GM12878 (cell line): ENCODE data around the gene AP3D1. TPM values are rescaled to one million over a fixed set of nuclear protein-coding genes. Genes with fewer than 3 reads are reported as not detected.

Experiments used
- ATAC-seq: fragments of 200-7000 bp; cut with Tn5 transposase; 3 replicates; pipeline ENCODE4 v1.9.1; 2020; ENCODE audit warnings: mild to moderate bottlenecking, moderate library complexity
- BruUV-seq: library from RNA; stranded (reverse); fragments of 400-500 nt; replicated peaks from 2 replicates; lab custom pipeline; 2021; lab: Mats Ljungman, UMichigan
- CTCF ChIA-PET: fragments of 300-600 bp; sonication (Branson Sonifier 250); formaldehyde crosslinking; extraction: SDS; loops from one replicate; lab custom pipeline; 2021; ENCODE audit warnings: inconsistent platforms; lab: Yijun Ruan, JAX
- POLR2A ChIA-PET: fragments of 350-600 bp; formaldehyde crosslinking; extraction: SDS; loops from one replicate; lab custom pipeline; 2021; ENCODE audit warnings: inconsistent platforms; lab: Charles Lee
- RAD21 ChIA-PET: fragments of 300-600 bp; sonication (Branson Sonifier 250); formaldehyde crosslinking; loops from one replicate; lab custom pipeline; 2023; ENCODE audit warnings: antibody characterized with exemption; ENCODE audit not compliant: unreplicated experiment; lab: Charles Lee
- SMC1A ChIA-PET: fragments of 300-600 bp; sonication (Branson Sonifier 250); formaldehyde crosslinking; loops from one replicate; lab custom pipeline; 2023; ENCODE audit not compliant: unreplicated experiment, uncharacterized antibody; lab: Charles Lee
- DNase-seq: peaks from one replicate; pipeline ENCODE4 v3.0.0-alpha.2; 2011; ENCODE audit warnings: low read depth, low spot score
- FAIRE-seq: peaks from 3 replicates; lab custom pipeline; 2011; peaks lifted over from hg19 to GRCh38; lab: Jason Lieb, UNC
- H2AFZ ChIP-seq: 2 replicates; pipeline ENCODE4 v1.6.0; 2011; ENCODE audit warnings: low read depth, low read length, control low read depth; ENCODE audit not compliant: control insufficient read depth
- H3K27ac ChIP-seq: 2 replicates; pipeline ENCODE4 v1.5.1; 2011; ENCODE audit warnings: control low read depth; ENCODE audit not compliant: control insufficient read depth, insufficient read depth
- H3K27me3 ChIP-seq, 2 experiments: replicated peaks in 1 of 2; 2 replicates each; pipeline versions ENCODE4 v1.6.0 to v1.6.1; 2011; ENCODE audit warnings: low read length in 1 of 2; ENCODE audit not compliant: control insufficient read depth in 2 of 2, insufficient read depth in 2 of 2
- H3K36me3 ChIP-seq, 2 experiments: 2 replicates each; pipeline ENCODE4 v1.5.1; 2011; ENCODE audit warnings: low read length in 1 of 2; ENCODE audit not compliant: control insufficient read depth in 2 of 2, insufficient read depth in 2 of 2
- H3K4me1 ChIP-seq: 2 replicates; pipeline ENCODE4 v1.6.1; 2011; ENCODE audit warnings: mild to moderate bottlenecking, low read length, moderate library complexity, mixed read lengths; ENCODE audit not compliant: control insufficient read depth, insufficient read depth
- H3K4me2 ChIP-seq: 2 replicates; pipeline ENCODE4 v1.6.0; 2011; ENCODE audit warnings: control low read depth; ENCODE audit not compliant: control insufficient read depth, insufficient read depth
- H3K4me3 ChIP-seq: fragments of 200-600 bp; sonication (generic); 2 replicates; pipeline ENCODE4 v1.5.1; 2016
- H3K79me2 ChIP-seq: 2 replicates; pipeline ENCODE4 v1.6.0; 2011; ENCODE audit warnings: low read length; ENCODE audit not compliant: control insufficient read depth, insufficient read depth
- H3K9ac ChIP-seq: 2 replicates; pipeline ENCODE4 v1.8.0; 2011; ENCODE audit warnings: low read length, control low read depth, mixed read lengths; ENCODE audit not compliant: control insufficient read depth, insufficient read depth
- H3K9me3 ChIP-seq: replicated peaks from 3 replicates; pipeline ENCODE4 v1.5.1; 2011; ENCODE audit warnings: mild to moderate bottlenecking, low read length; ENCODE audit not compliant: control insufficient read depth, insufficient read depth
- H4K20me1 ChIP-seq: 2 replicates; pipeline ENCODE4 v1.6.0; 2011; ENCODE audit not compliant: control insufficient read depth, insufficient read depth
- HDAC6 ChIP-seq: fragments of 200-600 bp; sonication (generic); IDR thresholded peaks from one replicate; pipeline ENCODE4 v1.8.0; 2017; ENCODE audit warnings: antibody characterized with exemption; ENCODE audit not compliant: unreplicated experiment
- MEF2A ChIP-seq: IDR thresholded peaks from 2 replicates; pipeline ENCODE4 v1.6.1; 2011; ENCODE audit warnings: low read depth, mild to moderate bottlenecking, low read length, moderate library complexity; ENCODE audit not compliant: insufficient read depth
- MYC ChIP-seq: IDR thresholded peaks from 2 replicates; pipeline ENCODE4 v1.6.1; 2011; ENCODE audit warnings: mild to moderate bottlenecking, low read length, moderate library complexity, inconsistent platforms; ENCODE audit not compliant: insufficient read depth, insufficient replicate concordance, insufficient read length, severe bottlenecking
- PAX8 ChIP-seq: fragments of 450-650 bp; IDR thresholded peaks from 2 replicates; pipeline ENCODE4 v1.6.1; 2017; ENCODE audit warnings: mild to moderate bottlenecking, moderate library complexity
- SIN3A ChIP-seq: IDR thresholded peaks from 2 replicates; pipeline ENCODE4 v1.6.1; 2012; ENCODE audit warnings: low read depth, low read length, improper control_type of control experiment
- SREBF1 ChIP-seq: IDR thresholded peaks from 2 replicates; pipeline ENCODE4 v1.6.1; 2012; ENCODE audit warnings: mild to moderate bottlenecking, low read length
- WRNIP1 ChIP-seq: IDR thresholded peaks from 2 replicates; pipeline ENCODE4 v1.6.1; 2011; ENCODE audit warnings: low read depth, low read length, improper control_type of control experiment, borderline replicate concordance
- ZBED1 ChIP-seq: IDR thresholded peaks from 2 replicates; pipeline ENCODE4 v1.6.1; 2016; ENCODE audit warnings: borderline replicate concordance
- ZNF207 ChIP-seq: fragments of 450-650 bp; IDR thresholded peaks from 2 replicates; pipeline ENCODE4 v1.6.1; 2014; ENCODE audit warnings: antibody characterized with exemption, mild to moderate bottlenecking, borderline replicate concordance
- ZNF24 ChIP-seq: fragments of 450-650 bp; IDR thresholded peaks from 2 replicates; pipeline ENCODE4 v1.6.1; 2017; ENCODE audit warnings: antibody characterized with exemption, mild to moderate bottlenecking
- ZNF687 ChIP-seq: fragments of 450-650 bp; IDR thresholded peaks from 2 replicates; pipeline ENCODE4 v1.6.1; 2017; ENCODE audit warnings: mild to moderate bottlenecking, moderate library complexity
- WGBS: methylation state at CpG from one replicate; pipeline ENCODE4 v1.1.6; 2016; ENCODE audit warnings: low lambda C conversion rate; ENCODE audit not compliant: insufficient replicate concordance, insufficient coverage; ENCODE audit errors: missing lambda C conversion rate; 5-methylcytosine and 5-hydroxymethylcytosine counted together
- in situ Hi-C: fragments of 300-500 bp; cut with MboI; formaldehyde crosslinking; loops from 9 replicates; pipeline ENCODE4 v1.14.3; 2018; ENCODE audit warnings: mixed read lengths
- intact Hi-C: fragments of 100-400 bp; cut with micrococcal nuclease; formaldehyde crosslinking; loops from one replicate; pipeline ENCODE4 v1.14.2; 2022; ENCODE audit not compliant: unreplicated experiment
- polyA plus RNA-seq, 11 experiments: library from polyadenylated mRNA; depleted of rRNA in 4 of 11; unstranded in 6 of 11; stranded (reverse) in 5 of 11; fragments of >200 nt; fragmentation: Nextera tagmentation in 4 of 11; fragmentation: Illumina TruSeq in 1 of 11; extraction: Ambion mirVana in 4 of 11; extraction: Trizol in 1 of 11; gene quantifications; 1 replicate in 1 of 11; 2 replicates in 10 of 11; pipeline versions ENCODE4 v1.2.1 to v1.2.3, GENCODE V29; 2011 to 2016; ENCODE audit warnings: inconsistent platforms in 2 of 11, missing spikeins in 2 of 11, low read depth in 1 of 11
- total RNA-seq, 4 experiments: library from RNA; depleted of rRNA in 3 of 4; stranded (reverse); fragments of >200 nt in 3 of 4; fragmentation: Illumina TruSeq in 1 of 4; extraction: Trizol in 1 of 4; gene quantifications; 2 replicates each; pipeline versions ENCODE4 v1.2.1 to v1.2.3, GENCODE V29; 2013 to 2021
- TF ChIP-seq, protein P1 (sequence below): fragments of 450-650 bp; IDR thresholded peaks from 2 replicates; pipeline ENCODE4 v1.6.1; 2014; ENCODE audit warnings: mild to moderate bottlenecking

Gene AP3D1
- total and polyA plus RNA-seq, 10 of the 15 experiments (the other 5 are each of a cell fraction or from before 2014, with no cell fraction given): 1.5 to 108 (median 59.1) TPM

DNA sequence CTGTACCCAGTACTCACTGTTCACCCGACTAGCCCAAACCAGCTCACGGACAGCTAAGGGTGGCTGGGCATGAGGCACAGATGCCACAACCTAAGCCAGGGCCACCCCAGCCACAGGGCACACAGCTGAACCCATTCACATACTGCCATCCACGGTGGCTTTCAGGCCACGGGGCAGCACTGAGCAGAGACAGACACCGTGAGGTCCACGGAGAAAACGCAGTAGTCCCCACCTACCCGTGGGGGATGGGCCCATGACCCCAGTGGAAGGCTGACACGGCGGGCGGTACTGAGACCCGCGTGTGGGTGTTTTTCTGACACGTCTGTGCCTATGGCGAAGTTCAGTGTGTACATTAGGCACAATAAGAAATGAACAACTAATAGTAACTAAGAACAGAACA lies 29.1 kb downstream of the AP3D1 start:
- no peaks in the 10 kb centered on the region for H3K9me3 ChIP-seq
- ChIA-PET RAD21 (no interaction called here), SMC1A (no interaction called here), POLR2A (no interaction called here), CTCF (interaction anchor here (1.4 kb wide), 1 partner anchor 104 kb away, joined by 3 read pairs; no protein-coding TSS in a partner anchor)
- H3K4me1 ChIP-seq: no peaks in the 10 kb centered on the region
- TF ChIP-seq SREBF1: no peak
- no peak for TF ChIP-seq ZNF207
- TF ChIP-seq, protein P1, sequence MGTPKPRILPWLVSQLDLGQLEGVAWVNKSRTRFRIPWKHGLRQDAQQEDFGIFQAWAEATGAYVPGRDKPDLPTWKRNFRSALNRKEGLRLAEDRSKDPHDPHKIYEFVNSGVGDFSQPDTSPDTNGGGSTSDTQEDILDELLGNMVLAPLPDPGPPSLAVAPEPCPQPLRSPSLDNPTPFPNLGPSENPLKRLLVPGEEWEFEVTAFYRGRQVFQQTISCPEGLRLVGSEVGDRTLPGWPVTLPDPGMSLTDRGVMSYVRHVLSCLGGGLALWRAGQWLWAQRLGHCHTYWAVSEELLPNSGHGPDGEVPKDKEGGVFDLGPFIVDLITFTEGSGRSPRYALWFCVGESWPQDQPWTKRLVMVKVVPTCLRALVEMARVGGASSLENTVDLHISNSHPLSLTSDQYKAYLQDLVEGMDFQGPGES: no peak
- TF ChIP-seq HDAC6: no peak
- in situ Hi-C loops: no loop called here
- no peaks in the 10 kb centered on the region for H4K20me1 ChIP-seq
- FAIRE-seq: no peak
- DNase-seq: no peak
- no peaks in the 10 kb centered on the region for H3K27me3 ChIP-seq
- WGBS: 91% methylated on average over 15 of the region's 15 CpGs
- no peak overlapping the region for H3K27ac ChIP-seq
- no peak overlapping the region for H3K4me2 ChIP-seq
- no peak for ATAC-seq
- no peak overlapping the region for H3K4me3 ChIP-seq
- intact Hi-C loops: no loop called here
- H3K9ac ChIP-seq: no peak overlapping the region
- H3K36me3 ChIP-seq: peaks cover 6 to 50% of the 10 kb centered on the region in 2 experiments; a peak in 3 of 4 replicates
- no peak overlapping the region for H2AFZ ChIP-seq
- no TSS peak for BruUV-seq
- no peaks in the 10 kb centered on the region for H3K79me2 ChIP-seq

- in situ Hi-C loops (no loop called here), intact Hi-C loops (no loop called here)
- Histone ChIP-seq H3K9ac (no peak overlapping the region), H3K4me3 (no peak overlapping the region), H3K27me3 (no peaks in the 10 kb centered on the region), H3K4me1 (no peaks in the 10 kb centered on the region), H2AFZ (no peak overlapping the region), H3K4me2 (no peak overlapping the region), H3K36me3 (peaks cover 6 to 52% of the 10 kb centered on the region in 2 experiments; a peak in 3 of 4 replicates), H3K9me3 (no peaks in the 10 kb centered on the region), H3K79me2 (no peaks in the 10 kb centered on the region), H3K27ac (no peak overlapping the region), H4K20me1 (no peaks in the 10 kb centered on the region)
- ChIA-PET SMC1A (no interaction called here), POLR2A (no interaction called here), RAD21 (no interaction called here), CTCF (no interaction called here)
- DNase-seq (no peak), FAIRE-seq (no peak), ATAC-seq (no peak)
- 98% methylated on average over 27 of the region's 27 CpGs for WGBS
- BruUV-seq: no TSS peak
- TF ChIP-seq PAX8 (no peak), MEF2A (no peak), WRNIP1 (no peak), ZNF24 (no peak), ZNF687 (no peak), MYC (no peak), ZBED1 (no peak), SIN3A (no peak)
Measured at GRCh38 chr19:2121416-2122051, 29.8 kb downstream of the AP3D1 start.
